ENCODE measurements around the gene TMEM253.

The TMEM253 gene

DNA sequence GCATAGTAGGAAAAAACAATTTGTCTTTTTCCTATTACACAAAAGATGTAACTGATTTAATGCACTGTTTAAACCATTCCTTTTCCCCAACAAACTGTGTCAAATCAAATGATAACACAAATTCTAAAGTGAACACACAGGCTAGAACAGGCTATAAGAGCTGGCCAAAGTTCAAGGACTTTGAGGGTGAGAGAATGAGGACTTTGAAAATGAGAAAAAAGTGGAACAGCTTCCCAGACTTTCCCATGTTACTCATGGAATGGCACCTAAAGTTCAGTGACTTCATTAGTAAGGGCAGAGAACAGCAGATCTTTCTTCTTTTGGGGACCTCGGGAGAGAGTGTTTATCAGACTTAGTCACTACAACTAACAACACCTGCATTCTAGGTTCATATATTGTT lies 22.6 kb downstream of the TMEM253 start:
- H3K36me3 ChIP-seq (ENCODE audit: control insufficient read depth, insufficient read depth, low read length), result no peaks in the 10 kb centered on the region
- no peaks in the 10 kb centered on the region for H3K27me3 ChIP-seq (ENCODE audit: control insufficient read depth, insufficient read depth, low read length)
- no peaks in the 10 kb centered on the region for H3K9me3 ChIP-seq (ENCODE audit: control insufficient read depth, insufficient read depth, low read length)
- no peak overlapping the region for H3K27ac ChIP-seq (ENCODE audit: low read length)
- H3K4me3 ChIP-seq (ENCODE audit: low read length), result no peak overlapping the region
- no peaks in the 10 kb centered on the region for H3K4me1 ChIP-seq (ENCODE audit: control insufficient read depth, insufficient read depth, low read length)
- DNase-seq (ENCODE audit: low read depth, low spot score), result no peak
- WGBS (ENCODE audit: insufficient coverage, insufficient read length), result no CpG with 5 or more reads among the region's 1 CpG

DNA sequence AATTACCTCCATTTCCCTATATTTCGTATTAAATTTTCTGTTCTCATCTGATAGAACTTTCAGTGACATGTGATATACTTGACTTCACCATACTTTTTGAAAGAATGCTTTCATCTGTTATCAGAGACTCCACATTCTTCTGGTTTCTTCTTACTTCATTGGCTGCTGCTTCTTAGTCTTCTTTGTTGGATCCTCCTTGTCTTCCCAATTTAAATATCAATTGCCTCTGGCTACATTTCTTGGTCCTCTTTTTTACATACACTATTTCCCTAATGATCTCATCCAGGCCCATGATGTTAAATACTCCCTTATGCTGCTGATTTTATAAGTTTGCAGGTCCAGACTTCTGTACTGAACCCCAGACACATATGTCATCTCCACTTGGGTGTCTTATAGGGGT lies 33.0 kb downstream of the TMEM253 start:
- Histone ChIP-seq H3K4me1 (ENCODE audit: control insufficient read depth, insufficient read depth, low read length) (no peaks in the 10 kb centered on the region), H3K9me3 (ENCODE audit: control insufficient read depth, insufficient read depth, low read length) (no peaks in the 10 kb centered on the region), H3K4me3 (ENCODE audit: low read length) (no peak overlapping the region), H3K27me3 (ENCODE audit: control insufficient read depth, insufficient read depth, low read length) (no peaks in the 10 kb centered on the region), H3K36me3 (ENCODE audit: control insufficient read depth, insufficient read depth, low read length) (no peaks in the 10 kb centered on the region), H3K27ac (ENCODE audit: low read length) (no peak overlapping the region)
- 100% methylated on average over 1 of the region's 1 CpG for WGBS (ENCODE audit: insufficient coverage, insufficient read length)
- no peak for DNase-seq (ENCODE audit: low read depth, low spot score)

- Histone ChIP-seq H3K27me3 (ENCODE audit: control insufficient read depth, insufficient read depth, low read length) (no peaks in the 10 kb centered on the region), H3K4me3 (ENCODE audit: low read length) (no peak overlapping the region), H3K9me3 (ENCODE audit: control insufficient read depth, insufficient read depth, low read length) (no peaks in the 10 kb centered on the region), H3K36me3 (ENCODE audit: control insufficient read depth, insufficient read depth, low read length) (no peaks in the 10 kb centered on the region), H3K4me1 (ENCODE audit: control insufficient read depth, insufficient read depth, low read length) (no peaks in the 10 kb centered on the region), H3K27ac (ENCODE audit: low read length) (no peak overlapping the region)
- DNase-seq (ENCODE audit: low read depth, low spot score), result no peak
- no CpG with 5 or more reads among the region's 1 CpG for WGBS (ENCODE audit: insufficient coverage, insufficient read length)
Measured at GRCh38 chr14:21136024-21136423, 35.2 kb downstream of the TMEM253 start.

DNA sequence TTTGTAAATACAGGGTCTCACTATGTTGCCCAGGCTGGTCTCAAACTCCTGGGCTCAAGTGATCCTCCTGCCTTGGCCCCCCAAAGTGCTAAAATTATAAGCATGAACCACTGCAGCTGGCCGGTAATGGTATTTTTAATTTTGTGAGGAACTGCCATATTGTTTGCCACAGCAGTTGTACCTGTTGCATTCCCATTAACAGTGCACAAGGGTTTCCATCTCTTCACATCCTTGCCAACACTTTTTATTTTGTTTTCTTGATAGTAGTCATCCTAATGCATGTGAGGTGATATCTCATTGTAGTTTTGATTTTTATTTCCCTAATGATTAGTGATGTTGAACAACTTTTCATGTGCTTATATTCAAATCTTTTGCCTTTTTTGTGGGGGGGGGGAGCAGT lies 41.5 kb downstream of the TMEM253 start:
- Histone ChIP-seq H3K27me3 (ENCODE audit: control insufficient read depth, insufficient read depth, low read length) (no peaks in the 10 kb centered on the region), H3K4me1 (ENCODE audit: control insufficient read depth, insufficient read depth, low read length) (no peaks in the 10 kb centered on the region), H3K9me3 (ENCODE audit: control insufficient read depth, insufficient read depth, low read length) (no peaks in the 10 kb centered on the region), H3K36me3 (ENCODE audit: control insufficient read depth, insufficient read depth, low read length) (no peaks in the 10 kb centered on the region), H3K27ac (ENCODE audit: low read length) (no peak overlapping the region), H3K4me3 (ENCODE audit: low read length) (no peak overlapping the region)
- WGBS (ENCODE audit: insufficient coverage, insufficient read length), result no CpG with 5 or more reads among the region's 1 CpG
- DNase-seq (ENCODE audit: low read depth, low spot score), result no peak

- Histone ChIP-seq H3K36me3 (ENCODE audit: control insufficient read depth, insufficient read depth, low read length) (no peaks in the 10 kb centered on the region), H3K4me1 (ENCODE audit: control insufficient read depth, insufficient read depth, low read length) (no peaks in the 10 kb centered on the region), H3K4me3 (ENCODE audit: low read length) (no peak overlapping the region), H3K9me3 (ENCODE audit: control insufficient read depth, insufficient read depth, low read length) (no peaks in the 10 kb centered on the region), H3K27me3 (ENCODE audit: control insufficient read depth, insufficient read depth, low read length) (no peaks in the 10 kb centered on the region), H3K27ac (ENCODE audit: low read length) (no peak overlapping the region)
- no peak for DNase-seq (ENCODE audit: low read depth, low spot score)
Measured at GRCh38 chr14:21145437-21145836, 44.6 kb downstream of the TMEM253 start.

DNA sequence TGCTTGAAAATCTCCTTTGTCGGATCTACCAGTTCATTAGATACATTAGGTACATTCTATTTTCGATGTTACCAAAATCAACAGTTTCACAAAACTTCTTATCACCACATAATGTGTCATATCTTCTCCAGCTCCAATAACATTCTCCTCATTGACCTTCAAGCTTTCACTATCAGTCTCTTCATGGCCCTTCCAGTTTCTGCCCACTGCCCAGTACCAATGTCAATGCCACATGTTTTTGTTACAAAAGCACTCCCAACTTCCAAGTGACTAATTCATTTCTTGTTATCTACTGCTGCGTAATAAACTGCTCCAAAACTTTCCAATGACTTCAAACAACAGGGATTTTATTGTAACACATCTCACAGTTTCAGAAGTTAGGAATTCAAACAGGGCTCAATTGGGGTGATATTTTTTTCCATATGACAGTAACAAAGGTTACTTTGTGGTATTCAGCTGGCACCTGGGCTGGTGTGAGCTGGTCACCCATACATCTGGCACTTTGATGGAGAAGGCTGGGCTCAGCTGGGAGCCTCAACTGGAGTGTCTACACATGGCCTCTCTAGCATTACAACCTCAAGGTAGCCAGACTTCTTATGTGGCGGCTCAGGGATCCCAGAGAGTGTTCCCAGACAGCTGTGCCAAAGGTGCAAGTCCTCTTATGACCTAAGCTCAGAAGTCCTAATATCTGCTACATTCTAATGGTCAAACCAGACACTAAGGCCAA lies 48.9 kb downstream of the TMEM253 start:
- DNase-seq (ENCODE audit: low read depth, low spot score), result no peak
- H3K9me3 ChIP-seq (ENCODE audit: control insufficient read depth, insufficient read depth, low read length), result no peaks in the 10 kb centered on the region
- no peaks in the 10 kb centered on the region for H3K4me1 ChIP-seq (ENCODE audit: control insufficient read depth, insufficient read depth, low read length)
- no peak overlapping the region for H3K27ac ChIP-seq (ENCODE audit: low read length)
- no CpG with 5 or more reads among the region's 4 CpGs for WGBS (ENCODE audit: insufficient coverage, insufficient read length)
- H3K27me3 ChIP-seq (ENCODE audit: control insufficient read depth, insufficient read depth, low read length), result no peaks in the 10 kb centered on the region
- H3K4me3 ChIP-seq (ENCODE audit: low read length), result no peak overlapping the region
- no peaks in the 10 kb centered on the region for H3K36me3 ChIP-seq (ENCODE audit: control insufficient read depth, insufficient read depth, low read length)

All from iPS DF 6.9 (cell line).